Renal pelvis (tissue), 4 donors: ENCODE data around the gene AGPAT3. TPM values are rescaled to one million over a fixed set of nuclear protein-coding genes. Genes with fewer than 3 reads are reported as not detected.

ENCODE experiments used
- DNase-seq: peaks from one replicate; pipeline ENCODE4 v3.0.0-alpha.2; 2013
- polyA plus RNA-seq, 3 donors: library from polyadenylated mRNA; unstranded; fragments of 120-200 nt; gene quantifications; one replicate each; pipeline ENCODE4 v1.2.1, GENCODE V29; 2013; ENCODE audit not compliant: insufficient read length in 3 of 3

Gene AGPAT3
- polyA plus RNA-seq, 3 donors, result 55.4 to 73.9 (median 73.1) TPM

DNA sequence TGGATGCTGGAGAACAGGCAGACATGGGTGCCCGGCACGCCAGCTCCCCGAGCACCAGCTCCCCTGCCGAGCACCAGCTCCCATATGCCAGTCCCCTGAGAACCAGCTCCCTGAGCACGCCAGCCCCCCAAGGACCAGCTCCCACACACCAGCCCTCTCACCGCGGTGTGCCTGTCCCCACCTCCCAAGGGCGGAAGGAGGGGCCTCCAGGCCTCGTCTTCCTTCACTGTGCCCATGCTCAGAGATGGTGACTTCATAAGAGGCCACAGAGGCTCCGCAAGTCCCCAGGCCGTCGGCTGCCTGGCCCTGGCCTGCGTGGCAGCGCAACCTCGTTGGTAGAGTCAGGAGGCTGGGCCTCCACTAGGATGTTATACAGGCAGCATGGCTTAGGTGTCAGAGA lies 69.1 kb downstream of the AGPAT3 start:
- DNase-seq, result no peak

DNA sequence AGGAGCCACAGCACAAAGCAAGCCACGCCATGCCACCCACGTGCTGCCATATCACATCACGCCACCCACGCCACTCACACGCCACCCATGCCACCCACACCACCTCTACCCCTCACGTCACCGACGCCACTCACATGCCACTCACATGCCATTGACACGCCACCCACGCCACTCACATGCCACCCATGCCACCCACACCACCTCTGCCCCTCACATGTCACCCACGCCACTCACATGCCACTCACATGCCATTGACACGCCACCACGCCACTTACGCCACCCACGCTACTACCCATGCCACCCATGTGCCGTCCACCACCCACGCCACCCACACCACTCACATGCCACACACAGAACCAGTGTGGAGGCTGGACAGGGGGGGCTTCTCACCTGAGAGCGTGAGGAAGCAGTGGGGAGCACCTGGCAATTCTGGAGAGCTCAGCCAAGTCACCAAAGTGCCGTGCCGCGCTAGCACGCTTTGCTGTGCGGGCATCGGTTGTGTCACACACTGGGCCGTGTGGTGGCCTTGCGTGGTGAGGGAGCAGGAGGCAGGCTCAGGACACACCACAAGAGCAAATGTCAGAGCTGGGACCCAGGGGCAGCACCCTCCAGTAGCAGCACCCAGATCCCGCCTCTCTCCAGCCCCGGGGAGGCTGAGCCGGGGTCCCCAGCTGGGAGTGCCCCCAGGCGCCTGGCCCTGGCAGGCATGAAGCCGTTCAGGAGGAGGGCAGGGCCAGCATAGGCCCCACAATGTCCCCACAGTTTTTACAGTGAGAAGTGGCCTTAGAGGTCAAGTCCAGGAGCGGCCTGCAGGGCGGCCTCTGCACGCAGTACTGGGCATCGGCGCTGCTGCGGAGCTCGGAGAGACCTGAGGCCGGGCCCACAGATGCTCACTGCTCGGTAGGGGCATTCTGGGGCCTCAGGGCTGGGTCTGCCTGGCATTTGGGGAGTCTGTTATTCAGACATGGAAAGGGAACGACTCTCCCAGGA lies 70.0 kb downstream of the AGPAT3 start:
- DNase-seq, result no peak

DNA sequence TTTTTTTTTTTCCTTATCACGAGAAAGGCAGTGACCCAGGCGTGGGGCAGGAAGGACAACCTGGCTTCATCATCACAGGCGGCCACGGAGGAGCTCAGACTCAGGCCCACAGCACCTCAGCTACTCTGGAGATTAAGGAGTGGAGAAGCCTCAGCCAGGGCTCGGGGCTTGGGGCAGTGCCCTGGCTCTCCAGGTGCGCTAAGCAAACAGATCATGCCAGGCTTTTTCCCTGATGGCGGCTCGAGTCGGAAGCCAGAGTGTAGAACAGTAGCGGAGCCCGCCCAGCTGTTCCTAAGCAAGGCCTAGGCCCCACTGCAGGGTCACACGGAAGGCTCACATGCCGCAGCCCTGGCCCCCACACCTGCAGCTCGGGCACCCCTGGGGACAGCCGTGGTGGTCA lies 70.7 kb downstream of the AGPAT3 start:
- no peak for DNase-seq

DNA sequence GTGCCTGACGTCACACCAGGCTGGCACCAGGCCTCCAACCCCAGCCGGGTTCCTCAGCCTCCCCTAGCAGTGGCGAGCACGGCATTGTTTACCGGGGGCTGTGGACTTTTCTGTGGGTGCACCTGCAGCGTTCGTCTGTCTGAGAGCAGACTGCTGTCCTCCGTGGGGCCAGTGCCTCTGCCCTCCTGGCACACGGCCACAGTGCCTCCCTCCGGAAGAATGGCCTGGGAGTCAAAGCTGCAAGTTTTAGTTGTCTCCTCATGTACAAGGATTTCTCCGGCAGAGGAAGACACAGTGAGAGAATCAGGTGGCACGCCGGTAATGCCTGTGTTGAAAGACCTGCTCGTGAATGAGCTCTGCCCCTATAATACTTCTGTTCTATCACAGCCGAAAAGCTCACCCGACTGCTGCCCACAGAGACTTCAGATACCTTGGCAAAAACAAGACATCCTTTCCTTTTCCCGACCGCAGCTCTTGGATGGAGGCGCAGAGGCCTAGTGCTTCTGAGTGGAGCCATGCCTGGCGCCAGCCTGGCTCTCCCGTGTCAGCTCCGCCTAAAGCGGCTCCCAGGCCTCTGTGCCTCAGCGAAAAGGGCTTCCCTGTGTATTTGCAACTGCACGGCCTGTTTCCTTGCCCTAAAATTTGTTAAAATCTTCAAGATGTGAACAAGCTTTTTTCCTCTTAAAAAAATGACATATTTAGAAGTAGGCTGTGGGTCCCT lies 71.4 kb downstream of the AGPAT3 start:
- DNase-seq, result no peak

DNA sequence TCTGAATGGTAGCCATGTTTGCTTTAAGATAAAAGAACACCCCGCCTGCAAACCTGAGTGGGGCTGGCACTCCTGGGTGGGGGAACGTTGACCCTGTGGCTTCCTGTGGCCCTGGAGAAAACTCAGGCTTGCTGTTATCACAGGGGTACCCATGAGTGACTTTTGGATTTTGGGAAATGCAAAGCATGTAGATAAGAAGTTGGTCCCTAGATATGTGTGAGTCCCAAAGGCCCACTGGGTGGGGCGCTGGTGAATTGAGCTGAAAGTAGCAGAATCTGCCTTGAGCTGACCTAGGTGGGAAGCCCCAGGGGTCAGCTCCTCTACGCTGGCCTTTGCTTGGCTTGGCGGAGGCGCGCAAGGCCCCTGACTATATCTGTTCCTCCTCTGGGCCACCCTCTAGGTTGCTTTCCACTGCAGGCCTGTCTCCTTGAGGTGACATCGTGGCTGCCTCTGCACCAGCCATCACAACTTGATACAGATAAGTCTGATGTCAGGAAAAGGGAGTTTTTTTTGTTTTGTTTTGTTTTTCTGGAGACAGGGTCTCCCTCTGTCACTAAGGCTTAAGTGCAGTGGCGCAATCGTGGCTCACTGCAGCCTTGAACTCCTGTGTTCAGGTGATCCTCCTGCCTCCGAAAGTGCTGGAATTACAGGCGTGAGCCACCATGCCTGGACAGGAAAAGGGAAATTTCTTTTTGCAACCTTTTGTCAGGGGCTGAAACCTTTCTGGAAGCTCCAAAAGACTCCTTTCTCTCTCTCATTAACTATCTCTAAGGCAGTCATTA lies 72.2 kb downstream of the AGPAT3 start:
- no peak for DNase-seq

DNA sequence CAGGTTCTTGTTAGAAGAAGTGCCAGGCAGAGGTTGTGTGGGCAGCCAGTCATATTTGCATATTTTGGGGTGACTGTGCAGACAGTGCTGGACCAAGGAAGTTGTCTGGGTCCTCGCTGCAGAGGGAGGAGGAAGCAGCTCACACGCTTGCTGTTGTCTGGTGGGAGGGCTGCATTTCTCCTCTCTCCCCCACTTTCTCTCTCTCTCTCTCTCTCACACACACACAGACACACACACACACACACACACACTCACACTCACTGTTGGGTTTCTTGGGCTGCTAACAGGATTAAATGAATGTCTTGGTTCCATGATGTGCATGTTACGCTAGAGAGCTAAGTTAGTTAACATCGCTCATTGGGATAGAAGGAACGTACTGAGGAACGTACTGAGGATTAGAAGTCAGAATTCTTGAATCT lies 72.9 kb downstream of the AGPAT3 start:
- no peak for DNase-seq

DNA sequence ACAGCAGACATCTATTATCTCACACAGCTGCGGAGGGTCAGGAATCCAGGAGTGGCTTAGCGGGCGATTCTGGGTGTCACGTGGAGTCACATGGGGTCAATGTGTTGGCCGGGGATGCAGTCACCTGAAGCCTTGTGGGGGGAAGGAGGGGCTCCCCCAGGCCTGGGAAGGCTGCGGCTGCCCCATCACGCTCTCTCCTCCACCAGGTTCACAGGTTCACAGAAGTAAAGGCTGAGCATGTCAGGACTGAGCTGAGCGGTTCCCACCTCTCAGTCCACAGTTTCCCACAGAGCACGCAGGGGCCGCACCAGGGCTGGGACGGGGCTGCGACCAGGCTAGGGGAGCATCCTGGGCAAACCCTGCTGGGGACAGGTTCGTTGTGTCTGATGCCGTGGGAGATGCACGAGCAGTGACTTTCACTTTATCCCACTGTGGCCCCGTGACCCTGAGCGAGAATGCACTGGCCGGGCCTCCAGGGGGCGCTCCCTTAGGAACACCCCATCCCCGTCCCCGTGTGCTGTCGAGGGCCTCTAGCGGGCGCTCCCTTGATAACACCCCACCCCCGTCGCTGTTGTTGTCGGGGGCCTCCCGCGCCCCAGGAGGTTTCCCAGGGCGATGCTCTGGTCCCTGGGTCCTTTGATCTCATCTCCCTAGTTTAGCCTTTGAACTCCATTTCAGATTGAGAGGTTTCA lies 73.9 kb downstream of the AGPAT3 start:
- peak; percentile 46 for DNase-seq

DNA sequence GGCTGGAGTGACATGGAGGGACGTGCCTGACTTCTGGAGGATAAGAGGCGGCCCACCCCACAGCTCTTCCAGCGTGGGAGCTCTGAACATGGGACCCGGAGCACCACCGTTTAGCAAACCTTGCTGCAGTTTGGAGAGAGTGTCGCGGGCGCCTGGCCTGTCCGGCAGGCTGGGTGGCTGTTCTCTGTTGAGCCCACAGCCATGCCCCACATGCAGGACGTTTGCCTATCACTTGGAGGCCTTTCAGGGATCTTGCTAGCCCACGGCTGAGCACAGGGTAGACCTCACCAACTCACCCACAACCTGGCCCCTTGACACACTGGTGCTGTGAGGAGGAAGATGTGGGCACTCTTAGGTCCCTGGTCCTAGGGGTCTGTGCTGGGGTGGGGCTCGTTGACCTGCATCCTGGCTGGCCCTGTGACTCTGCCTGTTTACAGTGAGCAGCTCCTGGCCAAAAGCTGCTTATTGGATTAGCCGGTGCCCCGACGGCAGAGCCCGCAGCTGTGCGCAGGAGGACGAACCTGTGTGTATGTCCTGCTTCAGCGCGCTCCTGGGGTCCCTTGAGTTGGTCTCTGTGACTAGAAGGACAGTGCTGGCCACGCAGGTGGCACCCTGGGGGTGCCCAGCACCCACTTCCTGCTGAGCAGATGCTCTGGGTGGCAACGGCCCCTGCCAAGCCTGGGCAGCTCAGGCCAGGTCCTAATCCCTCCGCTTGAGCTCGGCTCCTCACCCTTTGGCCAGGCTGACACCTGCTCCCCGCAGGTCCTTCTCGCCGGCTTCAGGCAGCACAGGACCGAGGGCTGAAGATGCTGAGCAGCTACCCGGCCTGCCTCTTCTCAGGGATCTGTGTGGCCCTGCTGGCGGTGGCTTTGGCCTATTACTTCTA lies 74.7 kb downstream of the AGPAT3 start:
- no peak for DNase-seq

DNA sequence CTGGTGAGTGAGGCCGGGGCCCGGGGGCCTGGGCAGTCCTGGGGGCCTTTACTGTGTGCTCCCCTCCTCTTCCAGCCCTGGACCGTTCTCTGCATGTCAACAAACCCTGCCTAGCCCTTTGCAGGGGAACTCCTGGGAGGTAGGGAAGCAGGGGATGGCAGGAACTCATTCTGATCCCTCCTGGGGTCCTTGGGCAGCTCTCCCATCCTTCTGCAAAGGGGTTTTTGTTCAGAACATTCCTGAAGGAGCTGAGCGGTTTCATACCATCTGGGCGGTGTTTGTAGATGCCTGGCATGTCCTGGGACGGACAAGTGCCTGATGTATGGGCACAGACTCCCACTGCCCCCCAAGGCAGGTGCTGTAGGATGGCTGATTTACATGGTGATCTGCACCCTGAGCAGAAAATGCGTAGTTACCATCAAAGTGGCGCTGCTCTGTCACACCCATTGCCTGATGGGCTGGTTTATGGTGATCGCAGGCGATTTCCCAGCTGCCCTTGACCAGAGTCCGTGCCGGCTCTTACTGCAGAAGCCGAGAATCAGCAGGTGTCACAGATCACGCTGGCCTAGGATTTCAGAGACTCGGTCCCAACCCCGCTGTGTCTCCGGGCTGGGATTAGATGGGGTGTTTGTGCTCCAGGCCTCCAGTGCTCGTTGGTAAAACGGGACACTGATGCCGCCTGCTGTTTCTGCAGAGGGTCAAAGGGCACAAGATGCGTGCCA lies 75.5 kb downstream of the AGPAT3 start:
- DNase-seq, result no peak

DNA sequence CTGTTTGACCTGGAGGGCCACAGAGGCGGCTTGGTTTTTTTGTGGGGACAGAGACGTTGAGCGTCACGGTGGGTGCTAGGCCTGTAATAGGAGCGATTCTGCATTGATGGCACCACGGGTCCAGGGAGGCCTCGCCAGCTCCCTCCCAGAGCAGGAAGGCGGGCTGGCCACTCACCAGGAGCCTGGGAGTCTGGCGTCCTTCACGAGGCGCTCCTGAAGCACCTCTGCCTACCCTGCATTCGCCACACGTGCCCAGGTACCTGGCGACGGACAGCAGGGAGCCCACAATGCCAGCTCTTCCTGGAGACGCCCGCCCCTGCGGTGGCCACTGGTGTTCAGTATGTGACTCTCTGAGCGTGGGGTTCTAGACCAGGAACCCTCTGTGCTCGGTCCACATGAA lies 77.2 kb downstream of the AGPAT3 start:
- no peak for DNase-seq

DNA sequence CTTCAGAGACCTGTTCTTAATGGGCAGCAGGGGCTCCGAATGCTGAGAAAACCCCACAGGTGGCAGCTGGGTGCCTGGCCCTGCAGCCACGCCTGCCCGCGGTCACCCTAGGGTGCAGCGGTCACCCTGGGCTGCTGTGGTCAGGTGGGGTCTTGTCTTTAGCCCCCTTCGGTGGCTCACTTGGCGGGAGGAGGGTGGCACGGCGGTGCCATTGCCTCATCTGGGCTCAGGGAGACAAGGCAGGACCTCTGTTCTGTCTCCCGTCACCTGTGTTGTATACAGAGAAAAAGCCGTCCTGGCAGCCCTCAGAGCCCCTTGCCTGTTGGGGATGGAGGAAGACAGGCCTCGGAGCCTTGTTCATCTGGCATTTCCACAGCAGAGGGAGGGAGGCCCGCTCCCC lies 77.6 kb downstream of the AGPAT3 start:
- no peak for DNase-seq

DNA sequence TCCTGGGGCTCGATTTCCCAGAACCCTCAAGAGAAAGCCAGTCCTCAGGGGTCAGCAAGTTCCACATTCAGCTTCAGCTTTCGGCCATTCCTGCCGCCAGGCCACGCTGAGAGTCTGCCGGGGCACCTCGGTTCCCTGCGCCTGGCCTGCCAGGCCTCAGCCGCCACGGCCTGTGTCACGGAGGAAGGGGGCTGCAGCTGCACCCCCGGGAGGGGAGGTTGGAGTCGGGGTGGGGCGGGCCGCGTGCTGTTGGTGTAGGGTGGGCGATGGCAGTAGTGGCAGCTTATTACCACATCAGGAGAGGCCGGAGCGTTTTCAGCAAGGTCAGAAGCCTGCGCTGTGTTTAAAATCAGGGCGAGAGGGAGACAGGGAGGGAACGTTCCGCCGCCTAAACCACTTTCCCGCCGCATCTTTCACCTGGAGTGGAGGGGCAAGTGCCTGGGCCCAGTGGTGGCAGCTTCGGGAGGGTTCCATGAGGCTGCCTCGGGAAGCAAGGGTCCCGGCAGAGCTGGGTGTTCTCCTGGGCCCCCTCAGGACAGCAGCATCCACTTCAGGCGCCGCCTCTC lies 78.6 kb downstream of the AGPAT3 start:
- DNase-seq, result no peak

DNA sequence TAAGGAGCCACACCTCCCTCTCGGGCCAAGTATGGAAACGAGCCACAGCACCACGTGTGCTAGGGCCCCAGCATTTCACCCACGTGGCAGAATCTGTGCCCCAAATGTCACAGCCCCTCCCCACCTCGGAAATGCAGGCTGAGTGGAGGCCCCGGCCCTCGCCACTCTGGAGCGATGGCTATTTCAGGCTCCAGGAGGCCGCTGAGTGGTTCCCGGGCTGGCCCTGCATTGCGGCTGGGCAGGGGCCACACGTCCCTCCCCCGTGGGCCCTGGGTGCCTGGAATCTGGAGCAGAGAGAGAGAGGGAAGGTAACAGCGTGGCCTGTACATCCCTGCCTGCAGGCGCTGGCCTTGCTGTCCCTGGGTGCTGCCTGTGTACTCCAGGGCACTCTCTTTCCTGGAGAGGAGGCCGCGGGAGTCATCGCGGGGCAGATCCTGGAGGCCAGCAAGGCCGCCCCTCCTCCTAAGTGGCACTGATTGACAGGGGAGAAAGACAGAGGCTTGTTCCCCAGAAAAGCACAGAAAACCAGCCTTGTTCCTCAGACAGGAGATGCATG lies 79.1 kb downstream of the AGPAT3 start:
- DNase-seq, result no peak

DNA sequence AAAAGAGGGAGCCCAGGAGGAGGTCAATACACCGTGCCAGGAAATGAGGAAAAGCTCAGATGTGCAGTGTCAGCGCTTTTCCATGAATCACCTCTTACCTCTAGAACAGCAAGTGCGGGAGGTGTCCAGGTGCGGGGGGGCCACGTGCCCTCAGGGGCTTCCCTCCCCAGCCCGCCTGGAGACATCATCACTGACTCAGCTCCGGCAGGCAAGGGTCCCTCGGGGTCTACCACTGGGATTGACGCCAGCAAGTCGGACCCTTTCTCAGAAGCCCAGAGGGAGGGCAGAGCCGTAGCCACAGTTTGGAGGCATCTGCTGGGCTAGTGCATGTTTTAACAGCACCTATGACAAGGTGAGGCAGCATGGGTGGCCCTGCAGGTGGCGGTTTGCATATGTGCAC lies 79.7 kb downstream of the AGPAT3 start:
- no peak for DNase-seq

DNA sequence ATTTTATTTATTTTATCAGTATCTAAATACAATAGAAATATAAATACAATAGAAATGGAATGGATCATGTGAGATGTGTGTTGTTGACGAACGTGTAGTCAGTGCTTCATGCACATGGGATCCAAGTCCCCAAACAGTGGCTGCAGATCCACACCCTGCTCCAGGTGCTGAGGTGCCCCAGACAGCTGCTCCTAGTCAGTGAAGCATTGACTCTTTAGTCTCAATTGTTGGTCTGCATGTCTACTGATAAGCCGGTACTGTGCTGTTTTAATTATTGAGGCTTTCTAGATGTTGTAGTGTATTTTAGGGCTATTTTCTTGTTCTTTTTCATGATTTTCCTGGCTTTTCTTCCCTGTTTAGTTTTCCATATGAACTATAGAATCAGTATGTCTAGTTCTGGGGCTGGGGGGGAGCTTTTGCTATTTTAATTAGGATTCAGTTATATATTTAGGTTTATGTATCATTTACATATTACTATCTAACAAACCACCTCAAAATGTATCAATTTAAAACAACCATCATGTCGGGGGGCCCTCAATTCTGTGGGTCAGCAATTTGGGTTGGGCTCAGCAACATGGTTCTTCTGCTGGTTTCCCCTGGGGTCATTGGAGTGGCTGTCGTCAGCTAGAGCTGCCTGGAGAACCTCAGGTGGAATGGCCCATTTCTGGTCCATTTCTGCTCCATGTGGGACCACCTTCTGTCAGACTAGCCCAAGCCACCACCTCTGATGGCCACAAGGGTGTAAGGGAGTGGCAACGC lies 83.9 kb downstream of the AGPAT3 start:
- no peak for DNase-seq

DNA sequence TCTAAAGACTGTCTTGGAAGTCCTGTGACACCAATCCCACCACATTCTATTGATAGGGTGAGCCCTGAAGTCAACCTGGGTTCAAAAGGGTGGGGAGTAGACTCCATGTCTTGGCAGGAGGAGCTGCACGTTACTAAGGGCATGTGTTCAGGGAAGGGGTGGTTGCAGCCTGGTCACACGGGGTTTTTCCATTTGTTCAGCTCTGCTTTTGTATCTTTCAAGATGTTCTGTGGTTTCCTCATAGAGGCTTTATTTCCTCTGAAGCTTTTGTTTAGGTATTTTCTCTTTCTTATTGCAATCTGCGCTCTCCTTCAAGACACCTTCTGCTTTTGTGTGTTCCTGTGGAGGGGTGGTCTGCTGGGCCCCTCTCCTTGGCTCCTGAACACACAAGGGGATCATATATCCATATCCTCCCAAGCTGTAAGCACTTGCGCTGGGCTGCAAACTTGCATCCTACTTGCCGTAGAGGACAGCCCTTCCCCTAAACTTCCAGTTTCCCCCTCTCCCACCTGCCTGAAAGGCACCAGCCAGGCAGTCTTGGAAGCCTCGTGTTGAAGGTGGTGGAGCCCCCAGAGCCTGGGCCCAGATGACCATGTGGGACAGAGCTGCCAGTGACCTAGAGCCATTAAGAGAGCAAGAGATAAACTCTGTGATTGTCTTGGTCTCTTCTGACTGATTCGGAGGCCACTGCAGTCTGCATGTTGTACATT lies 84.6 kb downstream of the AGPAT3 start:
- DNase-seq, result no peak

DNA sequence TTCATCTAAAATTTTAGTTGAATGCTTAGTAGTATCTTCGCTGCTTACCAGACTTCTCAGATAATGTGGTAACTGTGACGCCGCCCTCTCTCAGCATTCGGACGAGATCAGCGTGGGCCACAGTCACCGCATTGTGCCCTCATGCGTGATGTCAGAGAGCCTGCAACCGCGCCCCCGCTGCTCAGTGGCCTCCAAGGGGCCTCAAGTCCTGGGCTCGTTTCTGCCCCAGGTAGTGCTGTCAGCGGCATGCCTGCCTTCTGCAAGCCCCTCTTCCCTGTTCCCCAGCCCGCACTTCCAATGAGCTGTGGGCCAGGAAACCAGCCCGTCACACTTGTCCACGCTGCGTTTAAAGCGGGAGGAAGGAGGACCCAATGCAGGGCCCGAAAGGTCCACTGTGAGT lies 85.5 kb downstream of the AGPAT3 start:
- no peak for DNase-seq

DNA sequence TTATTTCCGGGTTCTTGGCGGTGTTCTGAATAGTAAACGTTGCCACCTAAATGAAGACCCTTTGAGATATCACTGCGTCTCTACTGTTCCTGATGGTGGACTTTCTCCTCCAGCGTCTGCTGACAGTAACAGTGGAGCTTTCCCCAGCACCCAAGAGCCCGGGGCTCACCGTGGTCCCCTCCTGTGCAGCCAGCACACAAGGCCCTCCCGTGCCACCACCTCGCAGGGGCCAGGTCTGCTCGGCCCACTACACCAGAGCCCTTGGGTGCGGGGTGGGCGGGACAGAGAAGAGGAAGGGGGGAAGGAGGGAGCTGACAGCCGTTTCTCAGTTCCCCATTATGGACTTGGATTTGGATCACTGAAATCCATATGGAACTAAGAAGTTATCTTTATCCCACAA lies 85.9 kb downstream of the AGPAT3 start:
- no peak for DNase-seq
